ENCODE measurements around the gene CES3.
"Not testable (repeated sequence)": the region's sequence is repeated elsewhere in the genome, so short reads cannot be mapped to it uniquely, and the experiment has no call there.

The CES3 gene

DNA sequence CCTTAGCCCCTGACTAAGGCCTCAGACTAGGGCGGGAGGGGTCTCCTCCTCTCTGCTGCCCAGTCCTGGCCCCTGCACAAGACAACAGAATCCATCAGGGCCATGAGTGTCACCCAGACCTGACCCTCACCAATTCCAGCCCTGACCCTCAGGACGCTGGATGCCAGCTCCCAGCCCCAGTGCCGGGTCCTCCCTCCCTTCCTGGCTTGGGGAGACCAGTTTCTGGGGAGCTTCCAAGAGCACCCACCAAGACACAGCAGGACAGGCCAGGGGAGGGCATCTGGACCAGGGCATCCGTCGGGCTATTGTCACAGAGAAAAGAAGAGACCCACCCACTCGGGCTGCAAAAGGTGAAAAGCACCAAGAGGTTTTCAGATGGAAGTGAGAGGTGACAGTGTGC, 12.7 kb downstream of the CES3 start:
- no peak for DNase-seq

DNA sequence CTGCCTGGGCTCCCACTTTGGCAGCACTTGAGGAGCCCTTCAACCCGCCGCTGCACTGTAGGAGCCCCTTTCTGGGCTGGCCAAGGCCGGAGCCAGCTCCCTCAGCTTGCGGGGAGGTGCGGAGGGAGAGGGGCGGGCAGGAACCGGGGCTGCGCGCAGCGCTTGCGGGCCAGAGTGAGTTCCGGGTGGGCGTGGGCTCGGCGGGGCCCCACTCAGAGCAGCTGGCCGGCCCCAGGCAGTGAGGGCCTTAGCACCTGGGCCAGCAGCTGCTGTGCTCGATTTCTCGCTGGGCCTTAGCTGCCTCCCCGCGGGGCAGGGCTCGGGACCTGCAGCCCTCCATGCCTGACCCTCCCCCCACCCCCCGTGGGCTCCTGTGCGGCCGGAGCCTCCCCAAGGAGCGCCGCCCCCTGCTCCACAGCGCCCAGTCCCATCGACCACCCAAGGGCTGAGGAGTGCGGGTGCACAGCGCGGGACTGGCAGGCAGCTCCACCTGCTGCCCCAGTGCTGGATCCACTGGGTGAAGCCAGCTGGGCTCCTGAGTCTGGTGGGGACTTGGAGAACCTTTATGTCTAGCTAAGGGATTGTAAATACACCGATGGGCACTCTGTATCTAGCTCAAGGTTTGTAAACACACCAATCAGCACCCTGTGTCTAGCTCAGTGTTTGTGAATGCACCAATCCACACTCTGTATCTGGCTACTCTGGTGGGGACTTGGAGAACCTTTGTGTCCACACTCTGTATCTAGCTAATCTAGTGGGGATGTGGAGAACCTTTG, 13.3 kb downstream of the CES3 start:
- not testable (repeated sequence) for DNase-seq

DNA sequence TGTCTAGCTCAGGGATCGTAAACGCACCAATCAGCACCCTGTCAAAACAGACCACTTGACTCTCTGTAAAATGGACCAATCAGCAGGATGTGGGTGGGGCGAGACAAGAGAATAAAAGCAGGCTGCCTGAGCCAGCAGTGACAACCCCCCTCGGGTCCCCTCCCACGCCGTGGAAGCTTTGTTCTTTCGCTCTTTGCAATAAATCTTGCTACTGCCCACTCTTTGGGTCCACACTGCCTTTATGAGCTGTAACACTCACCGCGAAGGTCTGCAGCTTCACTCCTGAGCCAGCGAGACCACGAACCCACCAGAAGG, 13.8 kb downstream of the CES3 start:
- not testable (repeated sequence) for DNase-seq

DNA sequence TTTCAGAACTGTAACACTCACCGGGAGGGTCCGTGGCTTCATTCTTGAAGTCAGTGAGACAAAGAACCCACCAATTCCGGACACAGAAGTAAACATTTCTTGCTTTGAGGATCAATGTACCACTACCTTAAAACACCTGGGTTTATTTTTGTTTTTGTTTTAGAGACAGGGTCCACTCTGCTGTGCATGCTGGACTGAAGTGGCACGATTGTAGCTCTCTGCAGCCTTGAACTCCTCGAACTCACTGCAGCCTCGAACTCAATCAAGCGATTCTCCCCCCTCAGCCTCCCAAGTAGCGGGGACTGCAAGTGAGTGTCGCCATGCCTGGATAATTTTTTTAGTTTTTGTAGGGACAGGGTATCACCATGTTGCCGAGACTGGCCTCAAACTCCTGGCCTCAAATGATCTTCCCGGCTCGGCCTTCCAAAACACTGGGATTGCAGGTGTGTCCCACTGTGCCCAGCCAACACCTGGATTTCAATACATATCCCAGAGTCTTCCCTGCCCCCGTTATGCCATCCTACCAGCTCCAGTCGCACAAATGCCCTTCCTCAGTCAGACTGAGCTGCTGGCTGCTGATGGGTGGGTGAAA, 14.3 kb downstream of the CES3 start:
- no peak for DNase-seq

DNA sequence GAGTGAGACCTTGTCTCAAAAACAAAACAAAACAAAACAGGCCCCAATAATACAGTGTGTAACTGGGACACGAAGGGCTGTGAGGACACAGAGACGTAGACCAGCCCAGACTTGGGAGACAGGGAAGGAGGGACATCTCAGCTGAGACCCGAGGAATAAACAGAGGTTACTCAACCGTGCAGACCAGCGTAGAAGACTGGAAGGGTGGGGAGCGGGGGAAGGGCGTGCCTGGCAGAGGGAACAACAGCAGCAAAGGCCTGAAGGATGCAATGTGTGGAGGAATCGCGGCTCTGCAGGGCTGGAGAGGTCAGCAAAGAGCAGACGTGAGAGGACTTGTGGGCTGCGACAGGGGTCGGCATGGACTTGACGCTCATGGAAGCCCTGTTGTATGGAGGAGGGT, 15.7 kb downstream of the CES3 start:
- no peak for DNase-seq

DNA sequence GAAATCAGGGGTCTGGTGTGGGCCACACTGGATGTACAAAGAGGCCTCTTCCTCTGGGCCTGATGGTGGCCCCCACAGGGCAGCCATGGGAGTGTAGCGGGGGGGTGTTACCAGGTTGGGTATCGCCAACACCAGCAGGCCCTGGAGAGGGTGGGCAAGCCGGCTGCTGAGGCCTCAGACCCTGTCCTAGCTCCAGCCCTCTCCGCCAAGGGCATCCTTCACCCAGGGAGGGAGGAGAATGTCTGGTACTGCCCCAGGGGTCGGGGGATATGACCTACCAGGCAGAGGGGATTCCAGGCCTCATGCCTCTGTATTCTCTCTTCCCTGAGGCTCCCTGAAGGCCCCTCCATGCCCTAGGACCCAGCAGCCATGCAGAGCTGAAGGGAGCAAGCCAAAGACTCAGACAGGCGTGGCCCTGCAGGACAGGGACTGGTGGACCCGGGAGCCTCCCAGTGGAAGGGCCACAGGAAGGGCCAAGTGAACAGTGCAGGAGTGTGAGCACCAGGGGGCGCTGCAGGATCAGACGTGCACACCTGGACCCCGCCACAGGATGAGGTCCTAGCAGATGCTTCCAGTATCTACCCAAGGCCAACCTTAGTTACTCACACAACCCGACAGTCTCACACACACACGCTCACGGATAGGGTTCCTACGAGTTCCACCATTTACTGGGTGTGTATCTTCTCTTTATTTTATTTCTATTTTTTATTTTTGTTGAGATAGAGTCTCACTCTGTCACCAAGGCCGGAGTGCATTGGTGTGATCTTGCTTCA, 16.5 kb downstream of the CES3 start:
- DNase-seq, result peak; percentile 81

DNA sequence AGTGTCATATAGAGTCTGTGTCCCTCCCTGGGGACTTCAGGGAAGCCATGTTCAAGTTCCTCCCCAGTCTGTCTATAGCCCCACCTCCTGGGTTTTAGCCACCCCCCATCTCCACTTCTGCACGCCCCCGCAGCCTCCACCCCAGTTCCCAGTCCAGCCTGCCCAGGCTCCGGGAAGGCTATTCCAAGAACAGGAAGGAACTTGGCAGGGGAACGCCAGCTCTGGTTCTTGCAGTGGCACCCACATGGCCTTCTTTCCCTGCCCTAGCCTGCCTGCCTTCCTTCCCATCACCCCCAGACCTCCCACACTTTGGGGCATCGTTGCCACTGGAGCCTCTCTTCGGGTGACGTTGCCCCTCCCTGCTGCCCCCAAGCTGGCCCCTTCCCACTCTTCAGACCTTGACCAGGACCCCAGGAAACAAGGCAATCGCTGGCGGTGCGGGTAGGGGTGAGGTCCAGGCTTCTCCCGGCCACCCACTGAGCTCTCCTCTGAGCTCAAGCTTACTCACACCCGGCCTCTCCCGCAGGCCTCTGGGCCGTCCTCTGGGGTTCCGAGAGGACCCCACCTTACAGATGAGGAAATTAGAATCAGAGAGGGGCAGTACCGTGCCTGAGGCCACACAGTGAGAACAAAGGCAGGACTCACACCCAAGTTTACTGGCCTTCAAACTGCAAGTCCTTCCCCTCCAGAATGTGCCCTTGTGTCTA, 18.1 kb downstream of the CES3 start:
- DNase-seq, result no peak

DNA sequence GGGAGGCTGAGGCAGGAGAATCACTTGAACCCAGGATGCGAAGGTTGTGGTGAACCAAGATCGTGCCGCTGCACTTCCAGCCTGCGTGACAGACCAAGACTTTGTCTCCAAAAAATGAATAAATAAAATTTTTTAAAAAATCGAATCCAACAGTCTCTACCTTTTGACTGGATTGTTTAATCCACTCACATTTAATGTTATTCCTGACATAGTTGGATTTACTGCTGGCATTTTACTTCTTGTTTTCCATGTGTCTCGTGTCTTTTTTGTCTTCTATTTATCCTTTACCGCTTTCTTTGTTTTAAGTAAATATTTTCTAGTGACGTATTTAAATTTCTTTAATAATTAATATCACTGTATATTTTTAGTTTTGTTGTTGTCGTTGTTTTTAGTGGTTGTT, 22.0 kb downstream of the CES3 start:
- DNase-seq, result no peak

DNA sequence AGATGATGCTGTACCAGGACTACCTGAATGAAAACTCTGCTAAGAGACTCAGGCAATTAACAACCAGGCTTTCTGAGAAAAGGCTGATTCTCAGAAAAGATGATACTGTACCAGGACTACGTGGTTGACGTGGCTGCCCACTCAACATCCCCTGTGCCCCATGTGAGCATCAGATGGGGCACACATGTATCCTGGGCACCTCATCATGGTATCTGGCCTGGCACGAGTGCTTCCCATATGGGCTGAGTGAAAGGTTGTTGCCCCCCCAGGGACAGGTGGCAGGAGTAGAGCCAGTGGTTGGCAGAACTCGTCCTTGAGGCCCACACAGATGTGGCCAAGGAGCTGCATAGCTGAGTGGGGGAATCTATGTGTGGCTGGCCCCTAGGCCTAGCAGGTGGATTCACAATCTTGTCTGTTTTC, 23.8 kb downstream of the CES3 start:
- DNase-seq, result no peak

DNA sequence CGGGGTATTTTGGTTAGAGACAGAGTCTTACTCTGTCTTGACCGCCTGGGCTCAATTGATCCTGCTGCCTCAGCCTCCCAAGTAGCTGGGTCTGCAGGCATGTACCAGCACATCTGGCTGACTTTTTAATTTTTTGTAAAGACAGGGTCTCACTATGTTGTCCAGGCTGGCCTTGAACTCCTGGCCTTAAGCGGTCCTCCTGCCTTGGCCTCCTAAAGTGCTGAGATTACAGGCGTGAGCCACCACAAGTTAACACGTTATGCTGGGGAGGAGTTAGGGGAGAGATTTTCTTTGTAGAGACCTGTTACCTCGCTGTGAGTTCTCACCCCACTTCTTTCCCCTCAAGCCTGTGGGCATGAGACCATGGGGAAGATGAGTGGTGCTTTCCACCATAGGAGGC, 25.5 kb downstream of the CES3 start:
- DNase-seq, result no peak

DNA sequence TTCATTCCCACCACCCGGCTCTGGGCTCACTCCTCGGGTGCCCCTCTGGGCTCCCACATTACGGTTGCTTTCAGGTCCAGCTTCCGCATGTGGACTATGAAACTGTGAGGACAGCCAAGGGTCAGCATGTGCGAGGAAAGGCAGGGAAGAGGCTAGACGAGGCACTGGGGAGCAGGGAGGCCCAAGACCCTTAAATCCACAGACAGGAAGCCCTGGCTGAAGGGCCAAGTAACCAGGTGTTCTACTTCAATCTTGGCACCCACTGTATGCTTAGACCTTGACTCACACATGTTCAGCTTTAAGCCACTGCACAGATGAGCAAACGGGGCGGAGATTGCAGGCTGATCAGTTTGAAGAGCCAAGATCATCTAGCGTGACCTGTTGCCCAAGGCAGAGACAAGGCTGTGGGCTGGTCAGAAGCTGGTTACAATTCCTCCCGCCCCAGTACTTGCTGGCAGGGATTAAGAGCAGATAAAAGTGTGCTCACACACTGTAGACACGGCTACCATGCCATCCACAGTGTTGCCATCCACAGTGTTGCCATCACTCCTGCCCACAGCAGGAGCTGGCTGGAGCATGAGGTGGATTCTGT, 27.2 kb downstream of the CES3 start, which contains the start of gene CES4A:
TSS of gene CES4A (plus strand) at position 393 of the 592 bp plus-strand sequence. CDS start at position 577, 184 bp downstream.
- no peak for DNase-seq

DNA sequence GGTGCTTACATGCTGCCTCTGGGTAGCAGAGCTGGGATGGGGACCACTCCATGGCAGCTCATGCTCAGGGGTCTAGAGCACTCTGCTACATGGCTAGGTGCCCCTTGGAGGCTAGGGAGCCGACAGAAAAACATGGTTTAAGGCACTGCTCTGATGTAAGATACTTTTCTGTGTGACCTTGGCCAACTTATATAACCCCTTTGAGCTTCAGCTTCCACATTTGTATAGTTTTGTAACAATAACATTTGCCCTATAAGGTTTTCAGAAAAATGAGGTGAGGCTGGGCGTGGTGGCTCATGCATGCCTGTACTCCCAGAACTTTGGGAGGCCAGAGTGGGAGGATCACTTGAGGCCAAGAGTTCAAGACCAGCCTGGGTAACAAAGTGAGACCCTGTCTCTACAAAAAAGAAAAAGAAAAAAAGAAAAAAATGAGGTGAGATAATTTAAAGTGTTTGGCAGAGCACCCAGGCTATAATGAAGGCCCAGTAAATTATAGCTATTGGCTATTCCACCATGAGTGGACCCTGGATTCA, 30.5 kb downstream of the CES3 start:
- DNase-seq, result no peak

DNA sequence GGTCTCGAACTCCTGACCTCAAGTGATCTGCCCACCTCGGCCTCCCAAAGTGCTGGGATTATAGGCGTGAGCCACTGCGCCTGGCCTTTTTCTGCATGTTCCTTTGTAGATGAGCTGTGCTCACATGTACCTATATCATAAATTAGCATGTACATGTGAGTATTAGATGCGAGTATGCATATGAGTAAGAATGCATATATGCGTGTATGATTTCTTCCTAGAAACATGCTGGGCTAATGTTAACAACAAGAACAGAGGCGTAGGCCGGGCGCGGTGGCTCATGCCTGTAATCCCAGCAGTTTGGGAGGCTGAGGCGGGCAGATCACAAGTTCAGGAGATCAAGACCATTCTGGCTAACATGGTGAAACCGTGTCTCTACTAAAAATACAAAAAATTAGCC, 32.5 kb downstream of the CES3 start:
- DNase-seq, result not testable (repeated sequence)

DNA sequence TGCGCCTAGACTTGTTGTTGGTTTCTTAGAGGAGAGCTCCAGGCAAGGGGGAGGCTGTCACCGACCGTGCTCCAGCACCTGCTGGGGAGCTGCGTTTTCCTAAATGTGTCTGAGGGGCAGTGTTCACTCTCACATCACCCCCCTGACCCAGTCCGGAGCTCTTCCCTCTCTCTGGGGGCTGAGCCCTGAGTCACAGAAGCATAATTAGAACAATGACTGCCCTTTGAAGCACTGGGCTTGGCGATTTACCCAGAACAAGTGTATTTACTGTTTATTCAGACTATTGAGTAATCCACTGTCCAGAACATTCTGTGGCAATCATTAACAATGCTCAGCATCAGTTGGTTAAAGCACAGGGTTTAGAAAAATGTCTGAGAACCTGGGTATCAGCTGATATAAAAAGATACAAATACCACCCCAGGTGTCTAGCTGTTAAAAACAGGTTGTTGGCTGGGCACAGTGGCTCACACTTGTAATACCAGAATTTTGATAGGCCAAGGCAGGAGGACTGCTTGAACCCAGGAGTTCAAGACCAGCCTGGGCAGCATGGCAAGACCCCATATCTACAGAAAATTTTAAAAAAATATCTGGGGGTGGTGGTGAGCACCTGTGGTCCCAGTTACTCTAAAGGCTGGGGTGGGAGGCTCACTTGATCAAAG, 35.4 kb downstream of the CES3 start:
- DNase-seq, result no peak

DNA sequence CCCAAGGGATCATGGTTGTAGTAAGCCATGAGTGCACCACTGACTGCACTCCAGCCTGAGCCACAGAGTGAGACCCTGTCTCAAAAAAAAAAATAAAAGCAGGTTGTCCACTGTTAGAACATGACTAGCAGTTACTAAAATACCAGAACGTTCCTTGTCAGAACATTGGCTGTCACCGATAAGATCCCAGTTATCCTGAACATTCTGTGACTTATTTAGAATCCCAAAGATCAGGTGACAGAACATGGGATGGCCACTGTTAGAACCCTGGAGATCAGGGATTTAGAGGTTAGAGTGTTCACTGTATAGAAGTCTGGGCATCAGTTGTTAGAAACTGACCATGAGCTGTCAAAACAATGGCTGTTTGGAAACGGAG, 35.9 kb downstream of the CES3 start:
- no peak for DNase-seq

DNA sequence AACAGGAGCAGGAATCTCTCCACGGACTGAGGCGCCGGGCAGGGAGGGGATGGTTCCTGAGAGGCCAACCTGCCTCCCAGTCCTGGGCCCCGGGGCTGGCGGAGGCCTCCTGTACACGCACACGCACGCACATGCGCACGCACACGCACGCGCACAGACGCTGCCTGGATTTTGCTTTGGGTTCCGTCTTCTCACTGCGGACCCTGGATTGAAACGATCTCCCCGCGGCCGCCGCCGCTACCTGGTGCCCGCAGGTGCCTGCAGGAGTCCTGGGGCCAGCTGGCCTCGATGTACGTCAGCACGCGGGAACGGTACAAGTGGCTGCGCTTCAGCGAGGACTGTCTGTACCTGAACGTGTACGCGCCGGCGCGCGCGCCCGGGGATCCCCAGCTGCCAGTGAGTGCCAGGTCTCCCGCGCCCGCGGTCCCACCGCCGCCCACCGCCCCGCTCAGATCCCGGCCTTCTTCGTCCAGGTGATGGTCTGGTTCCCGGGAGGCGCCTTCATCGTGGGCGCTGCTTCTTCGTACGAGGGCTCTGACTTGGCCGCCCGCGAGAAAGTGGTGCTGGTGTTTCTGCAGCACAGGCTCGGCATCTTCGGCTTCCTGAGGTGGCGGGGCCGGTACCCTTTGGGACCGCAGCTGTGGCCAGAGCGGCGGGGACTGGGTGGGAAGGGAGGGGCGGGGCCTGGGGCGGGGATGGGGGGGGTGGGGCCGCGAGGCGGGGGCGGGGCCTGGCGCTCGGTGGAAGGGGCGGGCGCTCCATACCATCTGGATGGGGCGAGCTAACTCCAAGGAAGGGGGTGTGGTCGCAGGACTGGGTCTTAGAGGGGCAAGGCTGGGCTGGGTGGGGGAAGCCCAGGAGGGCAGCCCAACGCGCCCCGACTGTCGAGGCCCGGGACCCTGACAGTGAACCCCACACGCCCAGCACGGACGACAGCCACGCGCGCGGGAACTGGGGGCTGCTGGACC, 39.6 kb downstream of the CES3 start:
- peak; percentile 40 for DNase-seq

DNA sequence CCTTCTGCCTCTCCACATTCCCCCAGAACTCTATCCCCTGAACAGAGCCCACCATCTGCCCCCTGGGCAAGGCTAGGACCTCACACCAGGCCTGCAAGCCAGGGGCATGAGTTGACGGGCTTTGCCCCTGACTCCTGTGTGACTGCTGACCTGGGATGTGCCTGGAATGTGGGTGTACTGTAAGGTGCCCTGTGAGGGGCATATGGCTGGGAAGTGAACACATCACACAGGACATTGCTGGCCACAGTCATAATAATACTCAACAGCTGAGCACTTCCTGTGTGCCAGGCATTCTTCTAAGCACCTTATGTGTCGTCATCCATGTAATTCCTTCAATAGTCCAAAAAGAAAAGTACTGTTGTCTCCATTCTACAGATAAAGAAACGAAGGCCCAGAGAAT, 40.7 kb downstream of the CES3 start:
- no peak for DNase-seq

DNA sequence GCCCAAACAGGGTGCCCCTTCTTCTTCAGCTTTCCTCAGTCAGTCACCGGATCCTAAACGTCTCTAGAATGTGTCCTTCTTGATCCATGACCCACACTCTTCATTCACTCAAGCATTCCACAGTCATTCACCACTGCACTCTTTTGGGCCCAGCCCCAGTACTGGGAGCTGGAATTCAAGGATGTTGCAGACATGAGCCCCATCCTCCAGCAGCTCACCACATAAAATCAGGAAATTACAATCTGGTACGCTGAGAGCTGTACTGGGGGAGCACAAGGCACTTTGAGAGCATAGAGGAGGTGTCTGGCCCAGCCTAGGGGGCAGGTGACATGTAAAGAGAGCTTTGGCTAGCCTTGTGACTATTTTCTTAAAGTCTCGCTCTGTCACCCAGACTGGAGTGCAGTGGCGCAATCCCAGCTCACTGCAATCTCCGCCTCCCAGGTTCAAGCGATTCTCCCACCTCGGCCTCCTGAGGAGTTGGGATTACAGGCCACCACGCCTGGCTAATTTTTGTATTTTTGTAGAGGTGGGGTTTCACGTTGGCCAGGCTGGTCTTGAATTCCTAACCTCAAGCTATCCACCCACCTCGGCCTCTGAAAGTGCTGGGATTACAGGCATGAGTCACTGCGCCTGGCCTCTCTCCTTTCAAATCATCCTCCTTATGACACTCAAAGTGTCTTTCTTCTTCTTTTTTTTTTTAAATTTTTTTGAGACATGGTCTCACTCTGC, 46.0 kb downstream of the CES3 start:
- DNase-seq, result no peak

DNA sequence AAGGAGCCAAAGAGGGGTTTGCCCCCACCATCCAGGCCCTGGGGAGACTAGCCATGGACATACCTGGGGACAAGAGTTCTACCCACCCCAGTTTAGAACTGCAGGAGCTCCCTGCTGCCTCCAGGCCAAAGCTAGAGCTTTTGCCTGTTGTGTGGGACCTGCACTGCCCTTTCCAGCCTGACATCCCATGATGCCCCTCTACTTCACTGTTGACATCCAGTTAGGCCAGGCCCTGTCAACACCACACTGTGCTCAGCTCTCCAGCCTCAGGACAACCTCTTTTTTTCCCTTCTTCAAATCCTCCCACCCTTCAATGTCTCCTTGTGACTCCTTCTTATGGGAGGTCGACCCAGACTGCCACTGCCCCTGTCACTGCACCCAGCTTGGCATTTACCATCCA, 48.1 kb downstream of the CES3 start:
- DNase-seq, result no peak

DNA sequence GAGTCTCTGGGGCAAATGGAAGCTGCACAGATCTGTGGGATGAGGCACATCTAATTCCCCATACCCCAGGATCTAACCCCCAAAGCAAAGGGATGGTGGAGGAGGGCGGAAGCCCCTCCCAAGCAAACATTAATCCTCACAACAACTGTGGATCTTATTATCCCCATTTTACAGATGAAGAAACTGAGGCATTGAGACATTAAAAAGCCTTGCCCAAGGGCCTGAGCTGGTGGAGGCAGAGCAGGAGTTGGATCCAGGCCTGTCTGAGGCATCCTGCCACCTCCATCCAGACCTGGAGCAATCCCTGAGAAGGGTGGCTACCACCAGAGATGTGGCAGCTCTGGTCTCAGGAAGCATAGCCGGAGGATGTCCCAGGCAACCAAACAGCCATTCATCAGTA, 50.2 kb downstream of the CES3 start:
- DNase-seq, result no peak
